Fibroblast of upper back skin (primary cell): ENCODE results near the gene MRPS2.
"Not testable (repeated sequence)": the region's sequence is repeated elsewhere in the genome, so short reads cannot be mapped to it uniquely, and the experiment has no call there.

Source experiments
- DNase-seq: peaks from one replicate; pipeline ENCODE4 v3.0.0-alpha.2; 2013

Gene MRPS2

DNA sequence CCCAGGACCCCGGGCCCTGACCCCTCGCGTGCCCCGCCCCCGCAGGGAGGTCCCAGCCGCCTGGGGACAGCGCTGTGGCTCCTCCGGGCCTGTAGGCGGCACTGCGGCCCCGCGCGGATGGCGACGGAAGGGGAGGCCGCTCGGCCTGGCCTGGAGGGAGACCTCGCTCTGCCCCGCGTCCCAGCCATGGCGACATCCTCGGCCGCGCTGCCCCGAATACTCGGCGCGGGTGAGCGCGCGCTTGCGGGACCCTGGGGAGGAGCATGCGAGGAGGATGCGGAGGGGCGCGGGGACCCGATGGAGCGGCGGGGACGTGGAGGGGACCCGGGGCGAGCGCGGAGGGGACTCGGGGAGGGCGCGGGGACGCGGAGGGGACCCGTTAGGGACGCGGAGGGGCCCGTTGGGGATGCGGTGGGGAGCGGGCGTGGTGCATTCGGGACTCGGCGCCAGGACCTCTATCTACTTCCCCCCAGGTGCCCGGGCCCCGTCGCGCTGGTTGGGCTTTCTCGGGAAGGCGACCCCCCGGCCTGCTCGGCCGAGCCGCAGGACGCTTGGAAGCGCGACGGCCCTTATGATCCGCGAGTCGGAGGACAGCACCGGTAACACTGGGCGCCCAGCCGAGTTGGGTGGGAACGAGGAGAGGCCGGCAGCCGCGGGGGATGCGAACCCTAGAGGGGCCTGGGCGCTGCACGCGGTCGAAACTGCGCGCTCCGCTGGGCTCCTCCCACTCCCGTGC, at the start of gene MRPS2:
Gene MRPS2, plus strand, starts transcription at position 158 of the 736 bp plus-strand sequence. Its CDS starts 29 bp downstream, at position 187.
- peak; percentile 80 for DNase-seq

DNA sequence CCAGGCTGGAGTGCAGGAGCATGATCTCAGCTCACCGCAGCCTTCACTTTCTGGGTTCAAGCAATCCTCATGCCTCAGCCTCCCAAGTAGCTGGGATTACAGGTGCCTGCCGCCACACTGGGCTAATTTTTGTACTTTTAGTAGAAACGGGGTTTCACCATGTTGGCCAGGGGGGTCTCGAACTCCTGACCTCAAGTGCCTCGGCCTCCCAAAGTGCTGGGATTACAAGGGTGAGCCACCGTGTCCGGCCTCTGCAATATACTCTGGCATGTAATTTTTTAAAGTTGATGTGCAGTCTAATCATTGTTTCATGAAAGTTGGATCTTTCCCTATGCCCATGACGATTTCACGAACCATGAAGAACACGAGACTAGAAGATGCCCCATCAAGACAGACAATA, 49.5 kb upstream of the MRPS2 start:
- no peak for DNase-seq

DNA sequence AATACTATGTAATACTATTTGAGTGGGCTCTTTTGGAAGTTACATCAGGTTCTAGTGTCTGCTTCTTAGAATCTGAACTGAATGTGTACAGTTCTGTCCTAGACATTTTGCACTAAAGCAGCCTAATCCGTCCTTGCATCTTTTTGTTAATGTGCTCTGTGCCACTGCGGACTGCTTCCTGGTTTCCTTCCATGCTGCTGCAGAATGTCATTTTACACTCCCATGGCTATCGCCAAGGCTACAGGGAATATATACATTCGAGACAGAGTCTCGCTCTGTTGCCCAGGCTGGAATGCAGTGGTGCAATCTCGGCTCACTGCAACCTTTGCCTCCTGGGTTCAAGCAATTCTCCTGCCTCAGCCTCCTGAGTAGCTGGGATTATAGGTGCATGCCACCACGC, 48.6 kb upstream of the MRPS2 start:
- DNase-seq, result not testable (repeated sequence)

DNA sequence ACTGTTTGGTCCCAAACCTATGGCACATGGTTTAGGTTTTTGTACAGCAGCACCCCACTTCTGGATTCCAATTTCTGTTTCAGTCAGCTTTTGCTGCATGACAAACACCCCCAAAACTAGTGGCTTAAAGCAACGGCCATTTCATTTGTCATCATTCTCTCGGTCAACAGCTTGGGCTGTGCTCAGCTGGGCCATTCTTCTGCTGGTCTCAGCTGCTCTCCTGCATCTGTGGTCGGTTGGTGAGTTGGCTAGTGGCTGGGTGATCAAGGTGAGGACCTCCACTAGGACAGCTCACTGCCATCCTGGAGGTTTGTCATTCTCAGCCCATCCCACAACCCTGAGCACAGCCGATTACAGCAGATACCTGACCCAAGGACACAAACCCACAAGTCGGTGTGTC, 45.7 kb upstream of the MRPS2 start:
- DNase-seq, result no peak

DNA sequence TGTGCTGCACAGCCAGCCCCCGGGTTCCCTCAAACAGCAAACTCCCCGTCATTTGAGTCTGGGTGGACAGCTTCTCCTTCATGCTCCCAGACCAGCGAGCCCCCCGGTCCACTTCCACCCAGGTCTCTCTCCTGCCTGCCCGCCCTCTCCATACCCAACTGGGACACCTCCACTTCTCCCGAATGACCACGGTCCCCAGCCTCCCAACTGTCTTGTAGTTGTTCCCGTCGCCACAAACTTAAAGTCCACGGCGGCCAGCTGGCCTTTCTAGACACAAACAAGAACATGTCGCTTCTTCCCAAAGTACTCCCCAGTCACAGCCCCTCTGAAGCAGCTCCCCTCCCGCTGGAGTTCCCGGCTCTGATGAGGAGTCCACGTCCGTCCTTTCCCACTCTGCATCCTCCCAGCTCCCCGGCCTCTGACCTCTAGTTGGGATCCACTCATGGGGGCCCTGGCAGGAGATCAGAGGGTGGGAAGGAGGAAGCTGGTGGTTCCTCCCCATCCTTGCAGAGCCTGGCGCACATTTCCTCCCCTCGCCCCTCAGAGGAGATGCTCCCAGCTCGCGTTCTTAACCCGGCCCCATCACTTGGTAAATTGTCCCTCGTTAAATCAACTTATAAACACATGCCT, 45.0 kb upstream of the MRPS2 start:
- DNase-seq, result no peak

DNA sequence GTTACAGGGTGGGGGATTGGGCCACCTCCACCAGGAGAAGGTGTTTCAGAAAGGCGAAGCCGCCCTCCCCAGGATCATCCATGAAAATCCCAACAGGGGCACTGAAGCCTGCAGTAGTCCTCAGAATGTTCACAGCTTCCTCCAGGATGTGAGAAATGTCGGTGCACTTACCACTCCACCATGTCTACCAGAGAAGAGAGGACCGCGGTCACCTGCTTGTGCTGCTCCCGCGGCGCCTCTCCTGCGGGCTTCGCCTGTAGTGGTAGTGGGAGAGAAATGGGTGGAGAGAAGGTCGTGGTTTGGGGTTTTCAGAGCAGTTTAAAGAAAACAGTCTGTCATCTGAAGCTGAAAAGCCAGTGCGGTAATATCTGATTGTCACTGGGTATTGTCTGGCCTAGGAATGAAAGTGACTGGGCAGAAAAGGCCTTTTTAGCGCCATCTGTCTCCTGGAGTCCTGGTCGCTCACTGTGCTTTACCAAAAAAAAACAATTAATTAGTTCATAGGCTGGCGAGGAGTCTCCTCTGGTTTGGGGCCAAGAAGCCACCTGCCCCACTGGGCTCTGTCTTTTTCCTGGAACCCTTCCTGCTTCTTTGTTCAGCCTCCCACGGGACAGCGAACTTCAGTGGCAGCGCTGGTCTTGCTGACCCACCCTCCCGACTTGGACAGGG, 43.9 kb upstream of the MRPS2 start:
- DNase-seq, result no peak

DNA sequence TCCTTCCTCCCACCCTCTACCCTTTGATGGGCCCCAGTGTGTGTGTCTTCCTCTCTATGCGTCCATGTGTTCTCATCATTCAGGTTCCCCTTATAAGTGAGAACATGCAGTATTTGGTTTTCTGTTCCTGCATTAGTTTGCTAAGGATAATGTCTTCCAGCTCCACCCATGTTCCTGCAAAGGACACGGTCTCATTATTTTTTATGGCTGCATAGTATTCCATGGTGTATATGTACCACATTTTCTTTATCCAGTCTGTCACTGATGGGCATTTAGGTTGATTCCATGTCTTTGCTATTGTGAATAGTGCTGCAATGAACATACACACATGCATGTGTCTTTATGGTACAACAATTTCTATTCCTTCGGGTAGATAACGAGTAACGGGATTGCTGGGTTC, 42.0 kb upstream of the MRPS2 start:
- DNase-seq, result not testable (repeated sequence)

DNA sequence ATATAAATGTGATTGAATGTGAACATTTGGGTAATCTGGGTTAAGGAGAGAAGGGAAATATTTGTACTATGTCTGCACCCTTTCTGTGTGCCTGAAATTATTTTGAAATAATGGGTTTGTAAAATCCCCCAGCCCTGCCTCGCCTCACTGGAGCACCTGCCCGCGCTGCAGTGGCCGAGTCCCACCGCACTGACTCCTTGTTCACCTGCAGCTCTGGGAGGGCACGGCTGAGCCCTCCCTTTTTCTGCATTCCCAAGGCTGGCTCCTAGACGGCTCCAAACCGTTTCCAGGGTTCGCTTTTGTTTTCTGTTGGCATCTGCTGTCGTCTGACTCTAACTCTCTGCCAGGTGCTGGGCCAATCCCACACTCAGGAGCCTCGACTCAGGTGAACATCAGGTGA, 38.5 kb upstream of the MRPS2 start:
- no peak for DNase-seq

DNA sequence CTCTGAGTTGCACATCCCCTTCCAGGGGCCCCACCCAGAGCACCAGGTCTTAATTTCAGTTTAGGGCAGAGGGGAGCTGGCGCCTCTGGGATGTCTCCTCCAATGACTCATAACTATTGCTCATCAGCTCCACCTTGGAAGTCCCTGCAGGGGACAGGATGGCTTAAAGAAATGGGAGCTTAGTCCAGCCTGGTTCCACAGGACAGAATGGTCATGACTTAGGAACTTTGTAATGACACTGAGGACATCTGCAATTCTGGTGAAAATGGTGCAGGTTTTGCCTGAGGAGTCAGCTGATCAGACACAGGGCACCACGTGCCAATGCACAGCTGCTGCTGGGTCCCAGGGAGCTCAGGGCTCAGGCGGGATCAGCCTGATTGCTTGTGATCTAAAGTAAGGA, 37.3 kb upstream of the MRPS2 start:
- DNase-seq, result no peak

DNA sequence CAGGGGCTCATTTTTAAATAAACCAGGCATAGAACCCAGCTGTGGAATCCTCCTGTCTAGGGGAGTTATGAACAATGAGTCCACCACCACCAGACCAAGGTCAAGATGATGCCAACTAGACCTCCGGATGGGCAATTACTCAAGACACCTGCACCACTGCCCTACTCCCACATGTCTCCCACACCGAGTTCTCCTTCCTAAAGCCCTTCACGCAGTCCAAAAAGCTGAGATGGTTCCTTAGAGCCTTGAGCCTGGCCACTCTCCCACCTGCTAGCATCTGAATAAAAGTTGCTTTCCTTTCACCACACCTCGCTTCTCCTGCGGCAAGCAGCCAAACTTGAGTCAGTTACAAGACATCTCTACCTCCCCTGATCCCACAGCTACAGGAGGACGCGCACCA, 36.3 kb upstream of the MRPS2 start:
- DNase-seq, result no peak

DNA sequence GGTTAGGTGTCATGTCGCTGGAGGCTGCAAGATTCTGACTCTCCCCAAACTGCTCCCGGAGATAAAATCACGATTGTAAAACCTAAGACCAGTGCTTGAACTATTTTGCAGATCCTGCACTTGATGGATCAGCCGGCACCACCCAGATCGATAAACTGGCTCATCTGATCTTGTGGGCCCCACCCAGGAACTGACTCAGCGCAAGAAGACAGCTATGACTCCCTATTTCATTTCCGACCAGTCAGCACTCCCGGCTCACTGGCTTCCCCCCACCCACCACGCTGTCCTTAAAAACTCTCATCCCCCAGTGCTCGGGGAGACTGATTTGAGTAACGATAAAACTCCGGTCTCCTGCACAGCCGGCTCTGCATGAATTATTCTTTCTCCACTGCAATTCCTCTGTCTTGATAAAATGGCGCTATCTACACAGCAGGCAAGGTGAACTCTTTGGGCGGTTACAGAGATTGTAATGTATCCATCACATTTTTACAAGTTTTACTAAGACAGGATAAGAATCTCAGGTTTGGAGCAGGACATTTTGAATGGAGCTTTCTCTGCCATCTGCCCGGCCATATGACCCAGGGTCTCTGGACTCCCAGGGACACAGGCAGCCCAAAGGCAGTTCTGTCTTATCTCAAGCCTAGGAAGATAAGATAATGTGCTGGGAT, 31.5 kb upstream of the MRPS2 start:
- DNase-seq, result peak; percentile 48

DNA sequence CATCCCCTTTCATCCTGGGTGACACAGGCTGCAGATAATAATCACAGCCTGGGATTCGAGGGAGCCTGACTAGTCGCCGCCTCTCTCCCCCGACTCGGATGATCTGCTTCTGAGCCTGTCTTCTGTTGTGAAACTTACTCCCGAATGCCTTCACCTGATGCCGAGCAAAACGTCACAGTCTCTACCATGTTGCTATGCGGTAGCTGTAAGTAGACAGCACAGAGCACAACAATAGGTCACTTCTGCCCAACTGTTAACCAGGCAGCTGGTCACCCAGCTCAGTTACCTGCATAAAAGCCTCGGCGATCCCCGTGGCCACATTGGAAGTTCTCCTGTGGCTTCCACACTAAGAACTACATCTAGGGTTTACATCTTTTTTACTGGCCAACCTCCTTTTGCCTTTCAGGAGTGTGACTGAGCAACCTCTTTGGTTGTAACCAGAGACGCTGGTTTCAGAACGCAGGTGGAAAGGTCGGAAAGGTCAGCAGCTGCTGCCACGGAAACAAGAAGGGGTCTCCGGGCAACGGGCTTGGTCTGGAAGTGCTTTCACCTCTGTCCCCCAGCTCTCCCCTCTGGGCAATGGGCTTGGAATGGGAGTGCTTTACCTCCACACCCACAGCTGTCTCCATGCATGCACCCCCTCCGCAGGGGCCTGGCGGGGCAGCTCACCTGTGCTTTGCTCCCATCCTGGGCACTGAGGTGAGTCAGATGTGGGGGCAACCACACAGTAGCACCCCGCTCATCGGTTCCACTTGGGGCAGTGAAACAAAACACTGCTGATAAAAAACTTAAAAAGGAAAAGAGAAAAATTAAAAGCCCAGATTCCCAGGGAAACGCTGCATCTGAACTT, 28.5 kb upstream of the MRPS2 start:
- DNase-seq, result no peak

DNA sequence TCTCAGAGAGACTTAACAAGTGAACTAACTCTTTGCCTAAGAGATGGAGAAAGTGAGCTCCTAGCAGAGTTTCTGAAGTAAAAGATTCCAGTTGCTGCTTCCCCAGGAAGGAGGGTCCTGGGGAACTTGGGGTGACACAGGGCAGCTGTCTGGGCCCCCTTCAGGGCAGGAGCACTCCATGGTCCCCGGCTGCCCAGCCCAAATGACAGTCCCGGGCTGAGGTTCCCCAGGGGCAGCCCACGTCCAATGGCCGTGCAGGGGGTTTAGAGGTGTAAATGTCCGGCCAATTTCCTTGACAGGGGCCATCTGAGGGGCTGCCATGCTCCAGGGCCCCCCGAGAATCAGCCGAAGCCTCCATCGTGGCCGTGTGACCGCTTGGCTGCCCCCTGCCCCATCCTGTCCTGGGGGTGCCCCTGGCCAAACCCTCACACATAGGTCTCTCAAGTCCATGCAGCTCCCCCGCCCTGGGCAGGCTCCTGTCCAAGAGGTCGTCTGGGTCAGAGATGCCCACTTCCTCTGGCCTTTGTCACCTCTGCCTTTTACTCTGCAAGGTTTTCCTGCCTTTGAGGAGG, 26.4 kb upstream of the MRPS2 start:
- no peak for DNase-seq

DNA sequence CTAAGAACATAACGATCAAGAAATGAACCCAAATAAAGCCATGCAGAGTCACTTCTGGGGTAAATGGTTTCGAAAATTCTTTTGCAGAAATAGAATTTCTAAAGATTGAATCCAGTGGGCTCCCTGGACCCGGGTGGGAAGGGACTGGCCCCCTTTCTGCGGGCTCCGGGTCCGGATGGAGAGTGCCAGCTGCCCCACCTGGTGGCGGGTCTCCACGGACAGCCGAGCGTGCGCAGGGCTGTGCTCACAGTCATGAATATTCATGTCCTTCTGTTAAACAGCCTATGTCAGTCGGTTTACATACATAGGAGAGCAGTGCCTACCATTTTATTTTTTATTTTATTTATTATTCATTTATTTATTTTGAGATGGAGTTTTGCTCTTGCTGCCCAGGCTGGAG, 25.6 kb upstream of the MRPS2 start:
- DNase-seq, result no peak

DNA sequence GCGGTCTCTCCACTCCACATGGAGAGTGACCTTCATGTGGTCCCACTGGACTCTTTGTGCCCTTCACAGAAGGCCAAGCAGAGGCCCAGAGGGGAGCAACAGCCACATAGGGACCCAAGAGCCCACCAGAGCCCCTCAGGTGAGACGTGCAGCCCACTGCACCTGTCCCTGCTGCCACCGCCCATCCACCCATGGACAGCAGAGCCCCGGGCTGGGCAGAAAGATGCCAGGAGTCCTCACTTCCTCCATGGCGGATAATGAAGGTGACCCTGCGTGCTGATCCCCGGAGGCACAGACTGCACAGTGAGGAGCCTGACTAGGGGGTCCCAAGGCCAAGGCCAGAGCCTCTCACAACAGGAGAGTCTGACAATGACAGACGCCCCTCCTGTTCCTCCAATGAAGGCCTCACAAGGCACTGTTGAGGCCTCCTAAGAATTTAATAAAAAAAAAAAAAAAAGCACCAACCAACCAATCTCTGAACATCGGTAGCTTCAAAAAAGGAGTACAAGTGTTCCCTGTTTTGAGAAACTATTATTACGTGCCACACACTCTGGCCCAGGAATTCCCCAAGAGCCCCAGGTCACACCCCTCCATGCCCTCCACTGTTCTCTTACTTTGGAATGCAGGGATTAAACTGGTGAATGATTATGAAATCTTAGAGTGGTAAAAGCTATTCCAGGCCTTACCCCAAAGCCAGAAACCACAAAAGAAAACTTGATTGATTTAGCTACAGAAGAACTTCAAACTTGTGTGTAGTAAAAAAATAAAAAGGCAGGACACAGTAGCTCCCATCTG, 23.7 kb upstream of the MRPS2 start:
- DNase-seq, result peak; percentile 32

DNA sequence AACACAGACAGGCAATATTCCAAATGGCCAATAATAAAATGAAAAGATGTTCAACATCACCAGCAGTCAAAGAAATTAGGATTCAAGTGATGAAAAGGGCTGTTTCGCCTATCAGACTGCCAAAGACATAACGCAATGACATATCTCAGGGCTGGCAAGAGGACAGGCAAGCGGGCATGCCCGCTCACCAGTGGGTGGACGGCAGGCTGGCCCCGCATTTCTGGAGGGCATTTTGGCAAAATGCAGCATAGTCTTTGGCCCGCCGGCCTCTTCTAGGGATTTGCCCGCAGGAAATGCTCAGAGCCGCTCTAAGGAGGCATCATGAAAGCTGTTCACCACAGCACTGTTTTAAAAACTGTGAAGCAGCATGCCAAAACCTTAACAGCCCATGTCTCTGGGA, 22.3 kb upstream of the MRPS2 start:
- DNase-seq, result no peak

DNA sequence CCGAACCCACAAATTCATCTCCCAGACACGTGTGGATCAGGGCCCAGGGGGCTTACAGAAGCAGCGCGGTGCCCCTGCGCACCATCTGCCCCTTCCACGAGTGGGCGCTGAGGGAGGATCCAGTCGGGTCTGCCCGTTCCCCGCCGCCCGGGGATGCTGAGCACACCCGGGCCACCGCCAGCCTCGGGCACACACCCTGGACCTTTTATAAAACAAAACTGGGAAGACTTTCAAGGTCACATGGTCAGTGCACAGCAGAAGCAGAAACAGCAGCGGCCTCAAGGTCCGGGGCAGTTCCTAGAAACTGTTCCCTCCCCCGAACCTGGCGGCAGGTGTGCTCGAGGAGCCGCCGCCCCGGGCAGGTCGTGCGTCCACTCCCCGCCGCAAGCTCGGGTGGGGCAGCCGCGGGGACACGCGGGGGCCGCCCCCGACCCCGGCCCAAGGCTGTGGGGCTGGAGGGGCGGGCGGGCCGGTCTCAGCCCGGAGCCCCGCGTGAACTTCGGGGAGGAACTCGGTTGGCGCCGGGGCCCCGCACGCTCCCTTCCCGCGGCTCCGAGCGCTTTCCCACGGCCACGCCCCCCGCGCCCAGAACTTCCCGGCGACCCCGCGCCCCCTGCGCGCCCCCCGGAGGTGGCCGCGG, 21.5 kb upstream of the MRPS2 start:
- no peak for DNase-seq

DNA sequence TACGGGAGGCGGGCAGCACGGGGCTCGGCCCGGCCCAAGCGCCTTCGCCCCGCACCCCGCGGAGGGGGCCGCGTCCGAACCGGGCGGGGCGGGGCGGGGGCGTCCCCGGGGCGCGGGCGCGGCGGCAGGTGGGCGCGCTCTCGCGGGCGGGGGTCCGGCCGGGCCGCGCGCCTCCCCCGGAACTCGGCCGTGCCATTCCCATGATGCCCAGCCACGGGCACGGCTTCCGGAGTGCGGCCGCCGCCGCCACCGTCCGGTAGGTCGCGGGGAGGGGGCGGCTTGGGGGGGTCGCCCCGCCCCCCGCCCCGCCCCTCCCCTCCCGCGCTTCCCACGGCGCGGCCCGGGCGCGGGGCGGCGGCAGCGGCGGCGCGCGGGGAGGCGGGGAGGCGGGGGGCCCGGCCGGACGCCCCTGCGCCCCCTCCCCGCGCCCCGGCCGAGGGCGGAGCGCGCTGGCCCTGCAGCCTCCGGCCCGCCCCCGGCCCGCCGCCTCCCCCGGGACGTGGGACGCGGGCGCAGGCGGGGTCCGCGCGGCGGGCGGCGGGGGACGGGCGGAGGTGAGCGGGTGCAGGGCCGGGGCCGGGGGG, 20.9 kb upstream of the MRPS2 start, which contains the start of gene PPP1R26:
Gene PPP1R26, plus strand, starts transcription at position 314 of the 584 bp plus-strand sequence. CDS start 4,729 bp downstream, outside the sequence.
- DNase-seq, result no peak

DNA sequence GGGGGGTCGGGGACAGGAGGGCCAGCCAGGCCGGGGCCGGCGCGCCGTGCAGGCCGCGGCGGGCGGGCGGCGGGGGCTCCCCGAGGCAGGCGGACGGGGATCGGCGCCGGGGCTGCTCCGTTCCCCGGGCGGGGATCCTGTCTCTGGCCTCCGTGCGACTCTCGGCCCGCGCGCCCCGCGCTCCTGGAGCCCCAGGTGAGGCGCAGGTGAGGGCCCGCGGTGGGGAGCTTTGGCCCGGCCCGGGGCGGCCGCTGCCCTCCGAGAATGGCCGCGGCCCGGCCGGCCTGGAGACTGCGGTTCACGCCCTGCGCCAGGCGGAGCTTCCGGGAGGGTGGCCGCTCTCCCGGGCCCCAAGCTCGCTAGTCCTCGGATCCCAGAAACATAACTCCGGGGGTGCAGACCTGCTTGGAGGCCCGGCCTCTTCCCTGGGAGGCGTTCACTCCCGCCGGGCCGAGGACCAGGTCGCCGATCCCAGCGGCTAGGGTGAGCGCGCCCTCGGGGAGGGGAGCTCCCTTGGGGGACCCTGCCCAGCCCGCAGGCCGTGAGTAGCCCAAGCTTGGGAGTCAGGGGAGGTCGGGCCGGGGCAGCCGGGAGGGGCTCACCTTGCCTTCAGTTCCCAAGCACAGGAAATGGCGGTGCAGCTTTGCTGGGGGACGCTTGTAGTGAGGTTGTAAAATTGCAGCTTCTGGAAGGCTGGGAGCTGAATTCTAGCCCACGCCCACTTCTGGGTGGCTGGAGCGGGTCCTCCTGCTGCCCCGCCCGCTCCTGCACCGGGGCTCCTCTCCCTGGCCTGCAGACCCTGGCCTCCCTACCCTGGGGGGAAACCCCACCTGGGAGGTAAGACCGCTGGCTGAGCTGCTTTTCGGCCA, 20.2 kb upstream of the MRPS2 start:
- DNase-seq, result peak; percentile 31
